KMS-11 (cell line): ENCODE data around the gene EPHB2.

Source experiments
- H2AFZ ChIP-seq: fragments of 200-600 bp; sonication (generic); 2 replicates; pipeline ENCODE4 v1.6.1; 2016; ENCODE audit warnings: antibody characterized with exemption, mixed run types, low read depth
- H3K27ac ChIP-seq: fragments of 200-600 bp; sonication (generic); 2 replicates; pipeline ENCODE4 v1.6.1; 2016; ENCODE audit warnings: mild to moderate bottlenecking, mixed run types
- H3K27me3 ChIP-seq: fragments of 200-600 bp; sonication (generic); 2 replicates; pipeline ENCODE4 v1.6.1; 2017; ENCODE audit warnings: mild to moderate bottlenecking, low read depth, mixed run types, moderate library complexity; ENCODE audit not compliant: insufficient read depth
- H3K36me3 ChIP-seq: fragments of 200-600 bp; sonication (generic); 2 replicates; pipeline ENCODE4 v1.6.1; 2017; ENCODE audit warnings: mild to moderate bottlenecking, mixed run types; ENCODE audit not compliant: insufficient read depth
- H3K4me1 ChIP-seq: fragments of 200-600 bp; sonication (generic); 2 replicates; pipeline ENCODE4 v1.6.1; 2016; ENCODE audit warnings: mild to moderate bottlenecking, low read depth, mixed run types; ENCODE audit not compliant: poor library complexity, severe bottlenecking
- H3K4me2 ChIP-seq: fragments of 200-600 bp; sonication (generic); 2 replicates; pipeline ENCODE4 v1.7.0; 2016; ENCODE audit warnings: mild to moderate bottlenecking, mixed run types
- H3K4me3 ChIP-seq: fragments of 200-600 bp; sonication (generic); IDR thresholded peaks from 2 replicates; pipeline ENCODE4 v1.6.1; 2017; ENCODE audit warnings: low read depth, low read length, mixed read lengths; ENCODE audit not compliant: insufficient read depth
- H3K79me2 ChIP-seq: fragments of 200-600 bp; sonication (generic); 2 replicates; pipeline ENCODE4 v1.6.1; 2016; ENCODE audit warnings: low read depth, mixed run types; ENCODE audit not compliant: insufficient read depth
- H3K9ac ChIP-seq: fragments of 200-600 bp; sonication (generic); 2 replicates; pipeline ENCODE4 v1.6.1; 2016; ENCODE audit warnings: mild to moderate bottlenecking, mixed run types
- H4K20me1 ChIP-seq: fragments of 200-600 bp; sonication (generic); 2 replicates; pipeline ENCODE4 v1.6.1; 2016; ENCODE audit warnings: mild to moderate bottlenecking, mixed run types; ENCODE audit not compliant: insufficient read depth
- TF ChIP-seq, protein P1 (sequence below): fragments of 200-600 bp; sonication (generic); conservative IDR thresholded peaks from 2 replicates; pipeline ENCODE4 v1.6.1; 2017; ENCODE audit warnings: low read depth, mild to moderate bottlenecking, antibody characterized with exemption, low read length, moderate library complexity, mixed read lengths

Gene EPHB2

DNA sequence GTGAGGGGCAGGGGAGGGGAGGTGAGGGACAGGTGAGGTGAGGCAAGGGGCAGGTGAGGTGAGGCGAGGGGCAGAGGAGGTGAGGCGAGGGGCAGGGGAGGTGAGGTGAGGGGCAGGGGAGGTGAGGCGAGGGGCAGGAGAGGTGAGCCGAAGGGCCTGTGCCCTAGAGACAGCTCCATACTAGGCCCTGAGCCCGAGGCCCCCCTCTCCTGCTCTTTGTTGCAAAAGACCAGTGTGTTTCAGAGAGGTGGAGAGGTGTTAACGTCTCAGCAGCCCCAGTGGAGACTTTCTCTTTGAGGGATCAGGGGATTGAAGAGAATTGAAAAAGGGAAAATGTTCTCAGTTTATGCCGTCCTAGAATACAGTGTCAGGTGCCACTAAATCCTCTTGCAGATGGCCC lies 44.2 kb downstream of the EPHB2 start:
- Histone ChIP-seq H2AFZ (no peak overlapping the region), H3K9ac (no peak overlapping the region), H3K79me2 (no peaks in the 10 kb centered on the region), H3K36me3 (no peaks in the 10 kb centered on the region), H3K4me1 (no peaks in the 10 kb centered on the region), H3K27me3 (peaks cover 36% of the 10 kb centered on the region; the same call in 1 of the 2 replicates), H4K20me1 (no peaks in the 10 kb centered on the region), H3K4me3 (no peak overlapping the region), H3K27ac (no peak overlapping the region), H3K4me2 (no peak overlapping the region)
- TF ChIP-seq, protein P1, sequence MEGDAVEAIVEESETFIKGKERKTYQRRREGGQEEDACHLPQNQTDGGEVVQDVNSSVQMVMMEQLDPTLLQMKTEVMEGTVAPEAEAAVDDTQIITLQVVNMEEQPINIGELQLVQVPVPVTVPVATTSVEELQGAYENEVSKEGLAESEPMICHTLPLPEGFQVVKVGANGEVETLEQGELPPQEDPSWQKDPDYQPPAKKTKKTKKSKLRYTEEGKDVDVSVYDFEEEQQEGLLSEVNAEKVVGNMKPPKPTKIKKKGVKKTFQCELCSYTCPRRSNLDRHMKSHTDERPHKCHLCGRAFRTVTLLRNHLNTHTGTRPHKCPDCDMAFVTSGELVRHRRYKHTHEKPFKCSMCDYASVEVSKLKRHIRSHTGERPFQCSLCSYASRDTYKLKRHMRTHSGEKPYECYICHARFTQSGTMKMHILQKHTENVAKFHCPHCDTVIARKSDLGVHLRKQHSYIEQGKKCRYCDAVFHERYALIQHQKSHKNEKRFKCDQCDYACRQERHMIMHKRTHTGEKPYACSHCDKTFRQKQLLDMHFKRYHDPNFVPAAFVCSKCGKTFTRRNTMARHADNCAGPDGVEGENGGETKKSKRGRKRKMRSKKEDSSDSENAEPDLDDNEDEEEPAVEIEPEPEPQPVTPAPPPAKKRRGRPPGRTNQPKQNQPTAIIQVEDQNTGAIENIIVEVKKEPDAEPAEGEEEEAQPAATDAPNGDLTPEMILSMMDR, result no peak

DNA sequence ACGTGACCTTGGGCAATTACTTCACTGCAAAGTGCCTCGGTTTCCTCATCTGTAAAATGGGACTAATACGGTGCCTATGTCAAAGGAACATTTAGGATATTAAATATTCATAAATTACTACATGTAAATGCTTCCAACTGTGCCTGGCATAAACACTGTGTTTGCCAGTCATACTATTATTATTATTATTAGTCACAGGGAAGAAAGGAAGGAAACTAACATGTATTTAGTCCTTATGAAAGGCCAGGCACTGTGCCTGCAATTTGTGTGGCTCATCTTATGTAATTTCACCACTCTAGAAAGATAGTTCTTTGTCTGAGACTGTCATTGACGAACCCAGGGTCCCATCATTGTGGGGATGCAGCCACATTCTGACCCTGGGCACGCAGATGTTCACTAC lies 45.0 kb downstream of the EPHB2 start:
- Histone ChIP-seq H2AFZ (no peak overlapping the region), H4K20me1 (no peaks in the 10 kb centered on the region), H3K4me2 (no peak overlapping the region), H3K4me1 (no peaks in the 10 kb centered on the region), H3K79me2 (no peaks in the 10 kb centered on the region), H3K27me3 (peaks cover 32% of the 10 kb centered on the region; the same call in 1 of the 2 replicates), H3K27ac (no peak overlapping the region), H3K36me3 (no peaks in the 10 kb centered on the region), H3K9ac (no peak overlapping the region), H3K4me3 (no peak overlapping the region)
- TF ChIP-seq, protein P1, result no peak

DNA sequence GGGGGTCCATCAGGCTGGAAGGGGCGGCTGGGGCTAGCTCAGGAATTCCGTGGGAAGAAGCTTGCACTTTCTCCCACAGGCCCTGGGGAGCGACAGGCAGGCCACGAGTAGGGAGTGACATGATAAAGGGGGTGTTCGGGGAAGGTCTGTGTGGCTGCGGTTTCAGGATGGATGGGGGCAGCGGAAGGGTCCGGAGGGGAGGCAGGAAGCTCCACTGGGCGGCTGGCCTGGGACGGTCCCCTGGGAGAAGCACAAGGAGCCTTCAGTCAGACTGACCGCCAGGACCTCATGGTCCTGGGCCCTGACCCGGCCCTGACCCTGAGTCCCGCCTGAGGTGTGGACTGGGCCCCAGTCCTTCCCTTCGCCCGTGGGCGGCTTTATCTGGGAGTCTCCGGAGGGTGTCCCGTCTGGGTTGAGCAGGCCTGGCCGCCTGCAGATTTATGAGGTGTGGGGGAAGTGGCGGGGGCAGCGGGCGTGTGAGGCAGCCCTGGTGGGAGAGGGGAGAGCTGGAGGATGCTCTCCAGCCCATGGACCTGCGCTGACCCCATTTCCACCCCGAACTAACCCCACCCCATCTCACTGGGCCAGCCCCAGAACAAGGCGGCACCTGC lies 45.6 kb downstream of the EPHB2 start:
- TF ChIP-seq, protein P1, result no peak
- Histone ChIP-seq H2AFZ (no peak overlapping the region), H3K27ac (no peak overlapping the region), H3K36me3 (no peaks in the 10 kb centered on the region), H3K4me3 (no peak overlapping the region), H3K9ac (no peak overlapping the region), H3K27me3 (peaks cover 36% of the 10 kb centered on the region; the same call in 1 of the 2 replicates), H4K20me1 (no peaks in the 10 kb centered on the region), H3K4me1 (no peaks in the 10 kb centered on the region), H3K4me2 (no peak overlapping the region), H3K79me2 (no peaks in the 10 kb centered on the region)

DNA sequence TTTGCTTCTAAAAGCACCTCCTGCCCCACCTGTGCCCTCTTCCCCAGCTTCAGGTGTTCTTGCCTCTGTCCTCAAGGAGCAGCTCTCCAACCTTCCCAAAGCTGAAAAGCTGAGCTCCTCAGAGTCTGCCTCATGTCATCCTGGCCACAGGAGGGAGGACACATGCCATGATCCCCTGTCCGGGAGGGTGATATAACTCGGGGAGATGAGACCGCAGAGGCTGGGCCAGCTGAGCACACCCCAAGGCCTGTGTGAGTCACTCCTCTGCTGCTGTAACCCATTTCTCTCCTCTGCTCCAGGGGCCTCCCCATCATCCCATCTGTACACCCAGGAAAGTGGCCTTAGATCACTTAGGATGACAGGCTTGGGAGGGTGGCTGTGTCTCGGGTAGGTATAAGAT lies 49.8 kb downstream of the EPHB2 start:
- no peak overlapping the region for H2AFZ ChIP-seq
- peaks cover 45% of the 10 kb centered on the region; the same call in 1 of the 2 replicates for H3K27me3 ChIP-seq
- H3K4me2 ChIP-seq, result no peak overlapping the region
- H3K9ac ChIP-seq, result no peak overlapping the region
- H3K27ac ChIP-seq, result no peak overlapping the region
- no peaks in the 10 kb centered on the region for H4K20me1 ChIP-seq
- no peaks in the 10 kb centered on the region for H3K79me2 ChIP-seq
- TF ChIP-seq, protein P1, result no peak
- H3K4me3 ChIP-seq, result no peak overlapping the region
- no peaks in the 10 kb centered on the region for H3K4me1 ChIP-seq
- H3K36me3 ChIP-seq, result no peaks in the 10 kb centered on the region
